Left ventricle myocardium inferior (tissue), 1 donor: Measurements from ENCODE around the gene OGFR. TPM values are rescaled to one million over a fixed set of nuclear protein-coding genes. Genes with fewer than 3 reads are reported as not detected.
A peak's percentile ranks its signal among the peaks of the same experiment; 100 is the strongest.

Source experiments
- DNase-seq: peaks from one replicate; pipeline ENCODE4 v3.0.0-alpha.2; 2020
- H3K27ac ChIP-seq: fragments of 200-600 bp; replicated peaks from 2 replicates; pipeline ENCODE4 v1.8.0; 2021
- H3K27me3 ChIP-seq: fragments of 200-600 bp; 2 replicates; pipeline ENCODE4 v1.8.0; 2021; ENCODE audit warnings: low read depth
- H3K36me3 ChIP-seq: fragments of 200-600 bp; 2 replicates; pipeline ENCODE4 v1.8.0; 2021
- H3K4me1 ChIP-seq: fragments of 200-600 bp; 2 replicates; pipeline ENCODE4 v1.8.0; 2021
- H3K4me3 ChIP-seq: fragments of 200-600 bp; 2 replicates; pipeline ENCODE4 v1.8.0; 2021; ENCODE audit warnings: mild to moderate bottlenecking, moderate library complexity
- H3K9me3 ChIP-seq: fragments of 200-600 bp; replicated peaks from 2 replicates; pipeline ENCODE4 v1.8.0; 2021
- CTCF ChIP-seq: fragments of 200-600 bp; IDR thresholded peaks from 2 replicates; pipeline ENCODE4 v1.8.0; 2021; ENCODE audit warnings: antibody characterized with exemption, mild to moderate bottlenecking, borderline replicate concordance
- intact Hi-C: fragments of 100-400 bp; cut with micrococcal nuclease; formaldehyde crosslinking; loops from one replicate; pipeline ENCODE4 v1.11.0; 2022
- total RNA-seq: library from RNA; stranded (reverse); fragmentation: NEBNext Ultra II Directional; extraction: Animal tissue kit (Norgen Biotek cat#: 25700); gene quantifications from one replicate; pipeline ENCODE4 v1.2.1, GENCODE V29; 2021
- donor health status: DM: no; HTN: yes; CAD: no; lungs with severe emphysema.

OGFR gene
- total RNA-seq, 1 donor from 2014 or later: 19.2 TPM

DNA sequence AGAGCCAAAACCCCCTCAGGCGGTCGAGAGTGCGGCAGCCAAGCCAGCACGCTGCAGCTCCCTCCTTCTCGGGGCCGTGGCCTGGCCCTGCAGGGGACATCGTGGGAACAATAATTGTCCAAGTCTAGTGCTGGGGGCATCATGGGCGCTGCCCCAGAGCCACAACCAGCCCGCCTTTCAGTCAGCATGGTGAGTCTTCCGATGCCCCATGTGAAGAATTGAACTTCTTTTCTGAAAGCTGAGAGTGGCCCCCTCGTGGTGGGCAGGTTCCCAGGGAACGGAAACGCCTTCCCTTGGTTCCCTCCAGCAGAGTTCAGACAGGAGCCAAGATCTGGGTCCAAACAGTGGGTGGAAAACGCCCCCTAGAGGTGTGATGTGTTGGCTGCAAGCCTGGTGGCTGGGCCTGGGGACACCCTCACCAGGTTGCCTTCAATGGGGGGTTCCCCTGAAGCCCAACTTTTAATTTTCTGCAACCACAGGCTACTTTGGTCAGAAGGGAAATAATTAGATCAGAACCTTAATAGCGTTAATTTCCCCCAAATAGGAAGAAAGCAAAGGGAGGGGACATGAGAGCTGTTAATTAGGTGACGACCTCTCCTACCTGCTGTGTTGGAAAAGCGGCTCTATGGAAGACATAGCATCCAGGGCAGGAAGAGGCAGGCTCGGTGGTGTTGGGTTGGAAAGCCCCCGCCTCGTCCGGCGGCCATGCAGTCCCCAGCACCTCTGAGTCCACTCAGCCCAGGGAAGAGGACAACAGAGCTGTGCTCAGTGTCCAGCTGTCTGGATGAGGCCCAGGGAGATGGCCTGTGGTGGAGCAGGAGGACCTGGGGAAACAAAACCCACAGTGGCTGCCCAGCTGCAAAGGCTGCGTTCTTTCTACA, 13.1 kb upstream of the OGFR start:
- no peaks in the 10 kb centered on the region for H3K36me3 ChIP-seq
- DNase-seq: peak; percentile 78
- H3K4me3 ChIP-seq: no peak overlapping the region
- no peak overlapping the region for H3K27ac ChIP-seq
- no peaks in the 10 kb centered on the region for H3K9me3 ChIP-seq
- H3K27me3 ChIP-seq: no peaks in the 10 kb centered on the region
- intact Hi-C loops: loop anchor here (5.0 to 10.0 kb wide), 2 partner anchors 124 to 287 kb away; no protein-coding TSS in a partner anchor
- peak; percentile 89 for TF ChIP-seq CTCF
- peaks cover 35% of the 10 kb centered on the region for H3K4me1 ChIP-seq

- DNase-seq: no peak
Measured at GRCh38 chr20:62792182-62792939, 12.3 kb upstream of the OGFR start.

DNA sequence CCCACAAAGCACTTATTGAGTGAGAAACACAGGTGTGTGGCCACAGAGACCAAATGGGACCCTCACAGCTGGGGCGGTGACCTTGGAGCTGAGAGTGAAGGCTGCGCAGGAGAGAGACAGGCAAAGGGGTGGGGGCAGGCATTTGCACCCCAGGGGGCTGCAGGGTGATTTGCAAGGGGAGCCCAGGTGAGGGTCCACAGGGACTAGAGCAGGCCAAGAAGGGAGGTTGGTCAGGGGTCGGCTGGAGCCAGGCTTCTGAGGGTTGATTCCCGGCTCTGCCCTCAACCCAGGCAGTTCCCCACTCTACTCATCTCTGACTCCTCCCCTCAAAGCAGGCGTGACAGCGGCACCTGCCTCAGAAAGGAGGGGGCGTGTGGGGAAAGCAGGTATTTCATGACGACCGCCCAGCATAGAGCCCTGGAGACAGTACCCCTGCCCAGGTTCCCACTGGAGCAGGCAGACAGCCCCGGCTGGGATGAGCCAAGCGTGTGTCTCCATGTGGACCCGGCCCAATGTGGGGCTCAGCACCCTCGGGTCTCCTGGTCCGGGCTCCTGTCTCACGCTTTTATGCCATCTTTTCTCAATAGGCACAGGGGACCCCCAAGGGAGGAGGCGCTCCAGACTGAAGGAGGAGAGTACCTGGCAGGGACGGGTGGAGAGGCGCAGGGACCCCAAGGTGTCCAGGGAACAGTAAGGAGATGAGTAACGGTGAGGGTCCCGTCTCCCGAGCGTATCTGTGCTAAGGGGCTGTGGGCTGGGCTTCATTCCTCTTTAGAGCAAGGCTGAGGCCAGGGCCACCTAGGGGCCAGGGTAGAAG, 11.5 kb upstream of the OGFR start:
- DNase-seq: no peak
- peak overlapping the region; percentile 92 for H3K27ac ChIP-seq
- no peaks in the 10 kb centered on the region for H3K27me3 ChIP-seq
- no peak for TF ChIP-seq CTCF
- intact Hi-C loops: loop anchor here (5.0 to 10.0 kb wide), 2 partner anchors 126 to 288 kb away; no protein-coding TSS in a partner anchor
- peak overlapping the region; percentile 81 for H3K4me3 ChIP-seq
- H3K4me1 ChIP-seq: peaks cover 48% of the 10 kb centered on the region
- no peaks in the 10 kb centered on the region for H3K9me3 ChIP-seq
- H3K36me3 ChIP-seq: peaks cover 6% of the 10 kb centered on the region

More at GRCh38 chr20:62792182-62792939, 12.3 kb upstream of the OGFR start:
- no peak for TF ChIP-seq CTCF
- no peak overlapping the region for H3K4me3 ChIP-seq
- no peak overlapping the region for H3K27ac ChIP-seq
- H3K4me1 ChIP-seq: peaks cover 40% of the 10 kb centered on the region
- intact Hi-C loops: loop anchor here (5.0 to 10.0 kb wide), 2 partner anchors 125 to 288 kb away; no protein-coding TSS in a partner anchor
- H3K36me3 ChIP-seq: no peaks in the 10 kb centered on the region
- H3K27me3 ChIP-seq: no peaks in the 10 kb centered on the region
- no peaks in the 10 kb centered on the region for H3K9me3 ChIP-seq

- intact Hi-C loops: loop anchor here (5.0 to 10.0 kb wide), 2 partner anchors 126 to 289 kb away; no protein-coding TSS in a partner anchor
- peaks cover 48% of the 10 kb centered on the region for H3K4me1 ChIP-seq
- peak overlapping the region; percentile 81 for H3K4me3 ChIP-seq
- H3K27ac ChIP-seq: peak overlapping the region; percentile 92
- no peak for TF ChIP-seq CTCF
- no peaks in the 10 kb centered on the region for H3K27me3 ChIP-seq
- H3K36me3 ChIP-seq: peaks cover 12% of the 10 kb centered on the region
- no peak for DNase-seq
- no peaks in the 10 kb centered on the region for H3K9me3 ChIP-seq
Measured at GRCh38 chr20:62793757-62794006, 11.0 kb upstream of the OGFR start.
